ENCODE data around the gene FCHSD1. TPM values are rescaled to one million over a fixed set of nuclear protein-coding genes. Genes with fewer than 3 reads are reported as not detected.

FCHSD1 gene
- total RNA-seq, 4 donors from 2014 or later, result 15.2 to 28.3 (median 22.7) TPM

- WGBS, 2 donors, result 77 to 78% methylated on average over 2 of the region's 2 CpGs
- intact Hi-C loops (cut with DNase I), result loop anchor here (5.0 kb wide), 1 partner anchor 37 kb away; no protein-coding TSS in a partner anchor
Observed at GRCh38 chr5:141590127-141590526, 61.1 kb downstream of the FCHSD1 start.

More at GRCh38 chr5:141590127-141590526, 61.1 kb downstream of the FCHSD1 start:
- Histone ChIP-seq H3K27me3 (no peaks in the 10 kb centered on the region), H3K4me1 (peaks cover 4% of the 10 kb centered on the region in 2 donors), H3K27ac (no peak overlapping the region), H3K36me3 (peaks cover under 1 to 4% of the 10 kb centered on the region in 2 donors), H3K4me3 (replicated peaks in 1 of 3) (no peak overlapping the region), H3K9me3 (no peaks in the 10 kb centered on the region)
- TF ChIP-seq CTCF (IDR thresholded peaks at IDR 0.05), result no peak
- TF ChIP-seq POLR2A (IDR thresholded peaks at IDR 0.05), result no peak
- DNase-seq, result no peak

Other genes with a start within 250 kb of the FCHSD1 start
- 10 to 100 TPM in 3 of 4 donors, 1 to 10 TPM in 1; 9.7 to 12.1 (median 11.0) TPM for gene PCDHGA9, start 248.6 kb downstream of the FCHSD1 start, total RNA-seq
- 10 to 100 TPM in 3 of 4 donors, 1 to 10 TPM in 1; 9.5 to 11.4 (median 10.9) TPM for gene PCDHGB6, start 243.4 kb downstream of the FCHSD1 start, total RNA-seq
- 10 to 100 TPM in 1 of 4 donors, 1 to 10 TPM in 3; 8.7 to 17.1 (median 9.3) TPM for gene PCDHGA10, start 238.4 kb downstream of the FCHSD1 start, total RNA-seq
- gene PCDHGB7, start 233.7 kb downstream of the FCHSD1 start, total RNA-seq, result 10 to 100 TPM in 3 of 4 donors, 1 to 10 TPM in 1; 9.5 to 19.7 (median 11.3) TPM
- gene PCDHGA11, start 230.4 kb downstream of the FCHSD1 start, total RNA-seq, result 1 to 10 TPM; 8.0 to 9.5 (median 8.2) TPM
- gene PCDHGA12, start 220.9 kb downstream of the FCHSD1 start, total RNA-seq, result 10 to 100 TPM in 2 of 4 donors, 1 to 10 TPM in 2; 9.4 to 13.5 (median 10.7) TPM
- 10 to 100 TPM; 24.7 to 31.5 (median 27.6) TPM for gene PCDHGC3, start 175.5 kb downstream of the FCHSD1 start, total RNA-seq
- gene PCDHGC4, start 166.4 kb downstream of the FCHSD1 start, total RNA-seq, result 10 to 100 TPM in 1 of 4 donors, 1 to 10 TPM in 3; 2.5 to 10.7 (median 4.8) TPM
- gene PCDHGC5, start 162.3 kb downstream of the FCHSD1 start, total RNA-seq, result 1 to 10 TPM; 1.8 to 3.4 (median 2.1) TPM
- 100 to 1,000 TPM in 1 of 4 donors, 10 to 100 TPM in 3; 82.1 to 103 (median 89.7) TPM for gene DIAPH1, start 32.4 kb downstream of the FCHSD1 start, total RNA-seq
- 10 to 100 TPM; 44.2 to 62.7 (median 54.6) TPM for gene HDAC3, start 14.6 kb downstream of the FCHSD1 start, total RNA-seq
- gene RELL2, start 14.4 kb downstream of the FCHSD1 start, total RNA-seq, result 1 to 10 TPM; 2.4 to 5.7 (median 4.6) TPM
- 10 to 100 TPM in 1 of 4 donors, 1 to 10 TPM in 3; 5.4 to 11.7 (median 8.3) TPM for gene ARAP3, start 30.8 kb upstream of the FCHSD1 start, total RNA-seq
- 10 to 100 TPM; 23.4 to 76.2 (median 37.5) TPM for gene PCDH1, start 227.0 kb upstream of the FCHSD1 start, total RNA-seq

Measured in thyroid gland (tissue), 4 donors.